ENCODE measurements around the gene PHKB. TPM values are rescaled to one million over a fixed set of nuclear protein-coding genes. Genes with fewer than 3 reads are reported as not detected.

Gene PHKB
- total and polyA plus RNA-seq, 2 of the 8 experiments (the other 6 are each of a cell fraction or from before 2014, with no cell fraction given) = 18.6 to 38.3 TPM

DNA sequence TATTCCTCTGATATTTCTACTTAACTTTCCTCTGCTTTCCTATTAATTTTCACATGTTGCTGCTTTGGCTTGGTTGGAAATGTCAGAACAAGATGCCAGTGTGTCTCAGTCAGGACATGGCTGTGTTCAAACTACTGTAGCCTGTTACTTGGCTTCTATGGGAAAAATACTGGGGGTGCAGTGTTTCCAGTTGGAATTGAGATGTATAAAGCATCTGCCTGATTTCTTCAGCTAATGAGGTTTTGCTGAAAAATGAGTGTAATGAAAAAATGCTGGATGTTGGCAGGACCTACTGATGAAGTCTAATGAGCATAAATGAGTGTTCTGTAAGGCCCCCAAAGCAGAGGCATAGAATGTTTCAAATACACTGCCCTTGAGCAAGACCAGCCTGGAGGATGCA is 166.6 kb downstream of the PHKB start:
- H4K5ac ChIP-seq (ENCODE audit: insufficient read length, low read depth, low read length) = no peak overlapping the region
- no peak overlapping the region for H2BK20ac ChIP-seq (ENCODE audit: low read length)
- no peak overlapping the region for H3K9ac ChIP-seq (replicated peaks in 1 of 4; ENCODE audit: extremely low read depth in 1 of 4, low read depth in 3 of 4, low read length in 3 of 4)
- DNase-seq (ENCODE audit: low read depth in 1 of 2, low spot score in 2 of 2) (no peak), FAIRE-seq (no peak)
- ChIA-PET CTCF (ENCODE audit: partially characterized antibody) (no interaction called here), POLR2A (ENCODE audit: partially characterized antibody) (no interaction called here)
- H3K4me2 ChIP-seq (ENCODE audit: insufficient read depth in 1 of 2, low read depth in 2 of 2, low read length in 2 of 2) = no peak overlapping the region
- H3K23me2 ChIP-seq (ENCODE audit: low read depth, low read length) = no peaks in the 10 kb centered on the region
- no peak overlapping the region for H2AFZ ChIP-seq (ENCODE audit: low read length)
- H4K91ac ChIP-seq (replicated peaks; ENCODE audit: insufficient read length, low read length) = no peak overlapping the region
- no peak overlapping the region for H2AK5ac ChIP-seq (ENCODE audit: low read depth, low read length)
- H3K9me3 ChIP-seq (ENCODE audit: insufficient read depth in 2 of 2, low read depth in 1 of 2, low read length in 1 of 2) = no peaks in the 10 kb centered on the region
- H3K79me2 ChIP-seq (ENCODE audit: control insufficient read depth in 1 of 2, insufficient read depth in 2 of 2, low read length in 2 of 2) = no peaks in the 10 kb centered on the region
- no peak overlapping the region for H3K18ac ChIP-seq (ENCODE audit: extremely low read depth, low read length)
- H3K4me3 ChIP-seq (ENCODE audit: extremely low read depth in 1 of 4, insufficient read depth in 2 of 4, low read depth in 3 of 4, low read length in 4 of 4) = no peak overlapping the region
- H3K14ac ChIP-seq (ENCODE audit: insufficient read length) = no peak overlapping the region
- no peaks in the 10 kb centered on the region for H3K36me3 ChIP-seq (ENCODE audit: control insufficient read depth in 2 of 4, insufficient read depth in 4 of 4, low read length in 3 of 4)
- no peak overlapping the region for H3K56ac ChIP-seq (replicated peaks; ENCODE audit: insufficient read length, low read depth, low read length)
- no peak overlapping the region for H2BK15ac ChIP-seq (ENCODE audit: low read length)
- H4K20me1 ChIP-seq (replicated peaks in 1 of 2; ENCODE audit: control insufficient read depth in 1 of 2, insufficient read depth in 2 of 2, low read length in 2 of 2) = no peaks in the 10 kb centered on the region
- H4K8ac ChIP-seq (ENCODE audit: extremely low read depth, insufficient read depth, low read length) = no peak overlapping the region
- H2BK12ac ChIP-seq (ENCODE audit: low read depth, low read length) = no peak overlapping the region
- H3K23ac ChIP-seq (ENCODE audit: insufficient read length) = no peak overlapping the region
- peaks cover 0 to 6% (median 0%) of the 10 kb centered on the region in 4 experiments; a peak in 1 of 7 replicates for H3K4me1 ChIP-seq (replicated peaks in 1 of 4; ENCODE audit: control insufficient read depth in 3 of 4, insufficient read depth in 4 of 4, low read length in 3 of 4)
- no peak overlapping the region for H2BK5ac ChIP-seq (ENCODE audit: low read depth, low read length)
- H3K4ac ChIP-seq (replicated peaks; ENCODE audit: insufficient read length, low read depth, low read length) = no peak overlapping the region
- no peak overlapping the region for H3K27ac ChIP-seq (ENCODE audit: low read depth, low read length)
- no peaks in the 10 kb centered on the region for H3K27me3 ChIP-seq (replicated peaks in 1 of 4; ENCODE audit: control insufficient read depth in 3 of 4, extremely low read depth in 1 of 4, insufficient read depth in 3 of 4, low read length in 3 of 4)
- H3K79me1 ChIP-seq (ENCODE audit: low read depth, low read length) = no peaks in the 10 kb centered on the region
- no peak overlapping the region for H2BK120ac ChIP-seq (replicated peaks; ENCODE audit: low read depth, low read length)
- no peak for TF ChIP-seq POLR2AphosphoS5 (IDR thresholded peaks at IDR 0.05; ENCODE audit: low read depth, low read length)
- TF ChIP-seq SRF (IDR thresholded peaks at IDR 0.05; ENCODE audit: low read depth, low read length) = no peak
- TF ChIP-seq MAFK (IDR thresholded peaks at IDR 0.05; ENCODE audit: low read depth, low read length) = no peak
- no peak for TF ChIP-seq JUND (IDR thresholded peaks at IDR 0.05; ENCODE audit: low read length)
- TF ChIP-seq SP4 (IDR thresholded peaks at IDR 0.05; ENCODE audit: low read length) = no peak
- TF ChIP-seq RBBP5 (IDR thresholded peaks at IDR 0.05; ENCODE audit: borderline replicate concordance, low read depth, low read length) = no peak
- no peak for TF ChIP-seq EZH2 (IDR thresholded peaks at IDR 0.05; ENCODE audit: low read depth, low read length, severe bottlenecking)
- no peak for TF ChIP-seq TBP (IDR thresholded peaks at IDR 0.05; ENCODE audit: low read depth, low read length)
- no peak for TF ChIP-seq BRCA1 (IDR thresholded peaks at IDR 0.05; ENCODE audit: low read depth, low read length)
- no peak for TF ChIP-seq SP2 (IDR thresholded peaks at IDR 0.05; ENCODE audit: low read length)
- TF ChIP-seq SP1 (IDR thresholded peaks at IDR 0.05; ENCODE audit: low read depth, low read length) = no peak
- no peak for TF ChIP-seq KDM5A (IDR thresholded peaks at IDR 0.05; ENCODE audit: low read length)
- no peak for TF ChIP-seq ZNF274 (IDR thresholded peaks at IDR 0.05; ENCODE audit: borderline replicate concordance, extremely low read depth, low read length)
- TF ChIP-seq, protein P1, sequence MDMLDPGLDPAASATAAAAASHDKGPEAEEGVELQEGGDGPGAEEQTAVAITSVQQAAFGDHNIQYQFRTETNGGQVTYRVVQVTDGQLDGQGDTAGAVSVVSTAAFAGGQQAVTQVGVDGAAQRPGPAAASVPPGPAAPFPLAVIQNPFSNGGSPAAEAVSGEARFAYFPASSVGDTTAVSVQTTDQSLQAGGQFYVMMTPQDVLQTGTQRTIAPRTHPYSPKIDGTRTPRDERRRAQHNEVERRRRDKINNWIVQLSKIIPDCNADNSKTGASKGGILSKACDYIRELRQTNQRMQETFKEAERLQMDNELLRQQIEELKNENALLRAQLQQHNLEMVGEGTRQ (IDR thresholded peaks at IDR 0.05; ENCODE audit: low read length) = no peak
- no peak for TF ChIP-seq CBX8 (IDR thresholded peaks at IDR 0.05; ENCODE audit: borderline replicate concordance, low read depth, low read length)
- TF ChIP-seq CHD1 (IDR thresholded peaks at IDR 0.05; ENCODE audit: low read depth, low read length) = no peak
- TF ChIP-seq FOSL1 (IDR thresholded peaks at IDR 0.05; ENCODE audit: insufficient read depth, low read depth, low read length) = no peak

All from H1 (cell line).